GM19468 (cell line): ENCODE results near the gene SCGB1A1.
"Not testable (repeated sequence)": the region's sequence is repeated elsewhere in the genome, so short reads cannot be mapped to it uniquely, and the experiment has no call there.

ENCODE experiments used
- ATAC-seq: cut with Tn5 transposase; IDR thresholded peaks from one replicate; pipeline ENCODE4 v1.9.1; 2021; ENCODE audit warnings: mild to moderate bottlenecking, moderate library complexity, moderate number of reproducible peaks; ENCODE audit not compliant: unreplicated experiment; ENCODE audit errors: extremely low read depth

Gene SCGB1A1

GRCh38 chr11:62444835-62445234, 26.0 kb downstream of the SCGB1A1 start:
- no peak for ATAC-seq

DNA sequence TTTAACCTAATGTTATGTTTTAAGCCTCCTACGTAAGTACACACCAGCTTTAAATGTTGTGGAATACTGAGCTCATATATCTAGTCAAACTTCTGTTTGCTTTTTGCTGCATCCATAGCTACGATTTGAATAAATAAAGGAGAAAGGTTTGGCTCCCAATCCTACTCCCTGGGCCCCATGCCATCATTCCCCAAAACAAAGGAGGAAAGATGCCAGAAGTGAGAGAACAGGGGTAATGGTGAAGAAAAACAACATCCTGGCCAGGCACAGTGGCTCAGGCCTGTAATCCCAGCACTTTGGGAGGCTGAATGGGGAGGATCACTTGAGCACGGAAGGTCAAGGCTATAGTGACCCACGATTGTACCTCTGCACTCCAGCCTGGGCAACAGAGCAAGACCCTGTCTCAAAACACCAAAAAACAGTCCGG, 26.5 kb downstream of the SCGB1A1 start:
- no peak for ATAC-seq

GRCh38 chr11:62446091-62446490, 27.3 kb downstream of the SCGB1A1 start:
- no peak for ATAC-seq

DNA sequence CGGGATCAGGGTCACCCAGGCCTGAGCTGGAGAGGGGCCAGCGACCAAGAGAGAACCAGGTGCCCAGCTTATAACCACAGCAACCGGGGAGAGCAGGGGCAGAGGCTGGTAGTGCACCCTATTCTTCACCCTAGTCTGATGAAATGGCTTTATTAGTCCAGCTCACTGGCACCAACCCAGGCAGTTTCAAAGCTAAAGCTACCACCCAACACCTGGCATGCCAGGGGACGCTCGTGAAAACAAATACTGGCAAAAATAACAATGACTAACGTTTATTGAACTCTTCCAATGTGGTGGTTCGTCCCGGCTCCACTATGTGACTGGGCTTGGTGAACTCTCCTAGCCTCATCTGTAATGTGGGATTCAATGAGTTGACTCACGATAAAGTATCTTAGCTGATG, 30.6 kb downstream of the SCGB1A1 start:
- ATAC-seq, result no peak

- ATAC-seq, result not testable (repeated sequence)
These were observed 31.1 kb downstream of the SCGB1A1 start for GRCh38 chr11:62449912-62450311.

DNA sequence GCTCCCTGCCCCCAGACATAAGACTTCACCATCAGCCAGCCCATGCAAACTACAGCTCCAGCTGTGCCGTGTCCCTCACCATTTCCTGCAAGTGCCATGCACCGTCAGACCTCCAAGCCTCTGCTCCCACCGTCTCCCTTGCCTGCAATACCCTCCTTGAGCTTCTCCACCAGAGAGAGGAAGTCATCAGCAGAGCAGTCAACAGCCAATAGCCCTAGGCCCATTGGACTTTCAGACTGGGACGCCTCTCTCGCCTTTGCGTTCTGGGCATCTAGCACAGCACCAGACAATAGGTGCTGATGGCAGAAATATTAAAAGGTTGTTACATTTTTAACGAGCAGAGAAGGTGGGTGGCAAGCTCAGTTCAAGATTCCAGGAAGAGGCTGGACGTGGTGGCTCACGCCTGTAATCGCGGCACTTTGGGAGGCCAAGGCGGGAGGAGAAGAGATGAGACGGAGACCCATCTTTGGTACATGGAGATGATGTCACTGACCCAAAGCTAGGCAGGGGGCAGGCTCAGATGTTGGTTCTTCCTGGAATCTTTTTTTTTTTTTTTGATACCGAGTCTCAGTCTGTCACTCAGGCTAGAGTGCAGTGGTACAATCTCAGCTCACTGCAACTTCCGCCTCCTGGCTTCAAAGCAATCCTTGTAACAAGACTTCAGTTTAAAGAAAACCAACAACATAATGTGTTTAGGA, 31.9 kb downstream of the SCGB1A1 start:
- no peak for ATAC-seq

- no peak for ATAC-seq
These were observed 32.4 kb downstream of the SCGB1A1 start for GRCh38 chr11:62451241-62451621.

DNA sequence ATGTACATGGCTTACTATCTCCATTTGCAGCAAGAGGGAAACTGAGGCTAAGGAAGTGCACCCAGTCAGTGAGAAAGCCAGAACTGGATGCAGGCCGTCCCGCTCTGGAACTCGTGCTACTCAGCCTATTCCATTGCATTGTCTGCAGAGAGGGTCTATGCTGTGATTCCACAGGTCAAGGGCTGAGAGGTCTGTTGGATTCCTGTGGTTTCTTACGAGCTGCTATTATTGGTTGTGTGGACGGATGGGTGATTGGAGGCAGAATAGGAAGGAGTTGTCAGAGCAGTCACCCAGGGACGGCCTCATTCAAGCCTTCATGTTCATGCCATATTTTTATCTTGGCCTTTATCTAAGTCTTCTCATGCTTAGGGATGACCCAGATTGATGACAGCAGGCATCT, 33.4 kb downstream of the SCGB1A1 start:
- no peak for ATAC-seq

DNA sequence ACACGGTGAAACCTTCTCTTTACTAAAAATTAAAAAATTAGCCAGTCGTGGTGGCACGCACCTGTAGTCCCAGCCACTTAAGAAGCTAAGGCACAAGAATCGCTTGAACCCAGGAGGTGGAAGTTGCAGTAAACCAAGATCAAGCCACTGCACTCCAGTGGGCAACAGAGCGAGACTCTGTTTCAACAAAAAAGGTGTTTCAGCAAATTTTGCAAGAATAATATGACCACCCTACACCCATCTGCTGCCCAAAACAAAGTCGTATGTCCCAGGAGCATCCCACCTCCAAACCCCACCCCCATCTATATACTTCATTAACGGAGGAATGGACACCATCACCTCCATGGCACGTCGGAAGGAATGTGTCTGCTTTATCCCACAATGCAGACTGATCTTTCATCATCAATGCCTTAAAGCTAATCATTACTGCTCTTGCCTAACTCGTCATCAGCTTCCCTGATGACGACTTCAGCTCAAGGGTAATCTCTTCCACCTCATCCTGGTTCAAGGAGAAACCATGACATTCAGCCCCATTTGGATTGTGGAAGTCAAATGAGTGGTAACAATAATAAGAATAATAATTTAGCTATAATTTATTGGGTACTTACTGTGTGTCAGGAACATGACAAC, 34.1 kb downstream of the SCGB1A1 start:
- no peak for ATAC-seq

DNA sequence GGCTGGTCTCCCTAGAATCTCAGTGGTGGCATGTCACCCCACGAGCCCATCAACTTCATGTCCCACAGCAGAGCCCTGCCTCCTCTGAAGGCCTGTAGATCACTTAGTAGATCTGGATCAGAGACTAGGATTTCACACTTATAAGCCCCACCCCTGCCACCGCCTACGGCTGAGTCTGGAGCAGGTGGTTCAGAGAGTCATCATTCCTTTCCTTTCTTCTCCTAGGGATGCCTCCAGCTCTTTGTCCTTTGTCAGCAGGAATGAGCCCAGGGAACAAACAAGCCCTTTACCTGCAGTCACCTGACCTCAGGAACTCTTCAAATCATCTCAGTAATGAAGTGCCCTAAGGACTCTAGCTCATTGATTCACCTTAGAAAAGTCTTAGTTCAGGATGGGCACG, 37.8 kb downstream of the SCGB1A1 start:
- no peak for ATAC-seq

DNA sequence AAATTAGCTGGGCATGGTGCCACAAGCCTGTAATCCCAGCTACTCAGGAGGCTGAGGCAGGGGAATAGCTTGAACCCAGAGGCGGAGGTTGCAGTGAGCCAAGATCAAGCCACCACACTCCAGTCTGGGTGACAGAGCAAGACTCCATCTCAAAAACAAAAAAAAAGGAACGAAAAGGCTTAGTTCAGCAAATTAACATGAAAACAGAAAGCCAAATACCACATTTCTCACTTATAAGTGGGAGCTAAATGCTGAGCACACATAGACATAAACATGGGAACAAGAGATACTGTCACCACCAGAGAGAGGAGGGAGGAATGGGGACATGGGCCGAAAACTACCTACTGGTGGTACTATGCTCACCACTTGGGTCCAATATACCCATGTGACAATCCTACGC, 38.6 kb downstream of the SCGB1A1 start:
- no peak for ATAC-seq

DNA sequence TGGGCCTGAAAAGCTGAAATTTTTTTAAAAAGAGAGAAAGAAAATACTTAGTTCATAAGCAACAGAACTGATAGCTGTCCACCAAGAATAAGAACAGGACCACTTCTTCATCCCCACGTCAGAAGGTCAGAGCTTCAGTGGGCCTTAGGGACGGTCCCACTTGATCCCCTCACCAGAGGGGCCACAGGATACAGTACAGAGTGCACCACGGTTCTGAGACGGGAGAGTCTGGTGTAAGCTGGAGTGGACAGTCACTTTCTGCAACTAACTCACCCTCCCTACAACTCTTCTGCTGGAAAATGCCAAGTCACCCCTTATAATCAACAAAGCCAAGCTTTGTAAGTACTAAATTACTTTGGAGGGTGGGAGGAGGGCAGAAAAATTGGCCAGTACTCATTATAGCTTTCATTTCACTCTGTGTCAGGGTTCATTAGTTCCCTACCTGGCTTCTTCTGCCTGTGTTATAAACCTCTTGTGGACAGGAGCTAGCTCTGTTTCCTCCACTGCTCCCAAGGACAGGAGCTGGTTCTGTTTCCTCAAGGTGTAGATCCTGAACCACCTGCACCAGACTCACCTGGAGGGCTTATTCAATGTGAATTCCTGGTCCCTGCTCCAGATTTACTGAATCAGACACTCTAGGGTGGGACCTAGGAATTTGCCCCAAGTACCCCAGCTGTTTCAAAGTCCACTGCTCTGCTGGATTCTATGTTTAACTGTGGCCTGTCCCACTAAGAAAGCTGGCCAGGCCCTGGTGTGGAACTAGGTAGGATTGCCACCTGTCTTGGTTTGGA, 39.6 kb downstream of the SCGB1A1 start:
- ATAC-seq, result no peak

- ATAC-seq, result no peak
These were observed 40.2 kb downstream of the SCGB1A1 start for GRCh38 chr11:62459080-62459479.

- ATAC-seq, result no peak
These were observed 43.1 kb downstream of the SCGB1A1 start for GRCh38 chr11:62461740-62462507.

- no peak for ATAC-seq
These were observed 43.7 kb downstream of the SCGB1A1 start for GRCh38 chr11:62462508-62462892.

GRCh38 chr11:62463121-62463542, 44.3 kb downstream of the SCGB1A1 start:
- ATAC-seq, result no peak

DNA sequence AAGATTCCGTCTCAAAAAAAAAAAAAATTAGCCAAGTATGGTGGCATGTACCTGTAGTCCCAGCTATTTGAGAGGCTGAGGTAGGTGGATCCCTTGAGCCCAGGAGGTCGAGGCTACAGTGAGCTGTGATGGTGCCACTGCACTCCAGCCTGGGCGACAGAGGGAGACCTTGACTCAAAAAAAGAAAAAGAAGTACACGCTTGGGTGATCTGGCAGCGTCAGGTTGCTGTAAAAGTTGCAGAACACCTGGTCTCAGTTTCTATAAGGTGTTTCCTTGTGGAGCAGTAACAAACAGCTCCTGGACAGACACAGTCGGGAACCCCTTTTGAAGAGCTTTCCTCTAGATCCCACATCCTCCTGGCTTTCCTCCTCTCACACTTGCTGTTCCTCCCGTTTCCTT, 45.8 kb downstream of the SCGB1A1 start:
- no peak for ATAC-seq

DNA sequence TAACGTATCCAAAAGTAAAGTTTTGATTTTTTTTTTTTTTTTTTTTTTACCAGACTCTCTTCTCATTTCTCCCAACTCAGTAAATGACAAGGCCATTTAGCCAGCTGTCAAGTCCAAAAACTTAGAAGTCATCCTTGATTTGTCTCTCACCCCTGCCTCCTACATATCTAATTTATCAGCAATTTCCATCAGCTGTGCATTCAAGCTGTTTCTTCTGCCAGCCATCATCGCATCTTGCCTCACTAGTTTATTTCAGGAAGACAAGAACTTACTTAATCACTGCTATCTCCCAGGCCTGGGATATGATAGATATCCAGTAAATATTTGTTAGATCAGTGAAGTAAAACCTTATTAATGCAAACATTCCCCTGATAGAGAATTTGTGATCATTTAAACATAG, 47.6 kb downstream of the SCGB1A1 start:
- ATAC-seq, result no peak

DNA sequence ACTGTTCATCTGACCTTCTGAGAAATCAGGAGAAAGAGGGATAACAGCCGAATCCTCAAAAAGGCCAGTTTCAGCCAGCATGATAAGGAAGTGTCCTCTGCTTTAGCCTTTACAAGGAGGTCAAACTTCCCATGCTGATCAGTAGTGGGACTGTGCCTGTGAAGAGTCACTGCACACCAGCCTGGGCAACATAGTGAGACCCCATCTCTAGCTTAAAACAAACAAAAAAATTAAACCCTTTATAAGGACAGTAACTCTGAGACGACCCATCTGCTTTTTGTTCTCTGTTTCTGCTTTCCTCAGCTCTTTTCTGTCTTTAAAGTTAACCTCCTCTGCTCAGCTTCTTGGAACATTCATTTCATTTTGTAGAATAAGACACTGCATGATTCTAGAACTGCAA, 49.7 kb downstream of the SCGB1A1 start:
- ATAC-seq, result no peak

GRCh38 chr11:62471603-62472002, 52.8 kb downstream of the SCGB1A1 start:
- ATAC-seq, result no peak
